ENCODE results near the gene DDX24. TPM values are rescaled to one million over a fixed set of nuclear protein-coding genes. Genes with fewer than 3 reads are reported as not detected.

DDX24 gene
- total and polyA plus RNA-seq, 12 donors, result 221 to 616 (median 337) TPM

- H3K27me3 ChIP-seq, result no peaks in the 10 kb centered on the region
- TF ChIP-seq CTCF (IDR thresholded peaks at IDR 0.05) (no peak), POLR2A (IDR thresholded peaks at IDR 0.05) (no peak)
- H3K4me3 ChIP-seq, result no peak overlapping the region
- H3K27ac ChIP-seq, result no peak overlapping the region
- peaks cover 55 to 83% of the 10 kb centered on the region in 2 donors for H3K4me1 ChIP-seq (replicated peaks in 1 of 2)
- peak in 2 of 7 donors; percentile 13 to 23 for DNase-seq
- intact Hi-C loops (cut with DNase I), result no loop called here
- peaks cover 0 to 59% of the 10 kb centered on the region in 2 donors for H3K36me3 ChIP-seq (replicated peaks in 1 of 2)
- 65 to 77% (median 66%) methylated on average over 9 of the region's 9 CpGs for WGBS, 4 donors
- H3K9me3 ChIP-seq (replicated peaks in 1 of 3), result no peaks in the 10 kb centered on the region
Measured at GRCh38 chr14:94062344-94062940, 18.6 kb downstream of the DDX24 start.

- H3K9me3 ChIP-seq (replicated peaks in 1 of 3), result no peaks in the 10 kb centered on the region
- no peak overlapping the region for H3K4me3 ChIP-seq
- no peaks in the 10 kb centered on the region for H3K27me3 ChIP-seq
- H3K27ac ChIP-seq, result peak overlapping the region in 1 of 5 donors; percentile 6
- peak in 4 of 7 donors; percentile 14 to 57 (median 44) for DNase-seq
- H3K36me3 ChIP-seq (replicated peaks in 1 of 2), result peaks cover 0 to 81% of the 10 kb centered on the region in 2 donors
- no peak for TF ChIP-seq CTCF (IDR thresholded peaks at IDR 0.05)
- no peak for TF ChIP-seq POLR2A (IDR thresholded peaks at IDR 0.05)
- 36 to 45% (median 39%) methylated on average over 5 of the region's 5 CpGs for WGBS, 4 donors
- intact Hi-C loops (cut with DNase I), result no loop called here
- H3K4me1 ChIP-seq (replicated peaks in 1 of 2), result peaks cover 48 to 77% of the 10 kb centered on the region in 2 donors
Measured at GRCh38 chr14:94059998-94060397, 21.0 kb downstream of the DDX24 start.

GRCh38 chr14:94058674-94059138 is 22.3 kb downstream of the DDX24 start:
- TF ChIP-seq POLR2A (IDR thresholded peaks at IDR 0.05), result no peak
- TF ChIP-seq CTCF (IDR thresholded peaks at IDR 0.05), result no peak
- no peak overlapping the region for H3K4me3 ChIP-seq
- H3K4me1 ChIP-seq (replicated peaks in 1 of 2), result peaks cover 48 to 75% of the 10 kb centered on the region in 2 donors
- H3K9me3 ChIP-seq (replicated peaks in 1 of 3), result no peaks in the 10 kb centered on the region
- H3K36me3 ChIP-seq (replicated peaks in 1 of 2), result peaks cover 0 to 94% of the 10 kb centered on the region in 2 donors
- 50 to 55% (median 52%) methylated on average over 5 of the region's 5 CpGs for WGBS, 4 donors
- intact Hi-C loops (cut with DNase I), result no loop called here
- peak overlapping the region in 3 of 5 donors; percentile 12 to 38 (median 36) for H3K27ac ChIP-seq
- DNase-seq, result peak in 2 of 7 donors; percentile 12 to 52
- H3K27me3 ChIP-seq, result no peaks in the 10 kb centered on the region

- no peak overlapping the region for H3K4me3 ChIP-seq
- peaks cover 45 to 70% of the 10 kb centered on the region in 2 donors for H3K4me1 ChIP-seq (replicated peaks in 1 of 2)
- intact Hi-C loops (cut with DNase I), result no loop called here
- H3K36me3 ChIP-seq (replicated peaks in 1 of 2), result peaks cover 0 to 95% of the 10 kb centered on the region in 2 donors
- H3K9me3 ChIP-seq (replicated peaks in 1 of 3), result no peaks in the 10 kb centered on the region
- peak in 1 of 7 donors; percentile 23 for DNase-seq
- H3K27ac ChIP-seq, result peak overlapping the region in 2 of 5 donors; percentile 36 to 38
- H3K27me3 ChIP-seq, result no peaks in the 10 kb centered on the region
- TF ChIP-seq CTCF (IDR thresholded peaks at IDR 0.05) (no peak), POLR2A (IDR thresholded peaks at IDR 0.05) (no peak)
- WGBS, 4 donors, result 28 to 52% (median 44%) methylated on average over 1 of the region's 1 CpG
Measured at GRCh38 chr14:94058128-94058673, 22.8 kb downstream of the DDX24 start.

All from adrenal gland (tissue), 12 donors.